Neural crest cell (in vitro differentiated cells): ENCODE results near the gene CCDC30. TPM values are rescaled to one million over a fixed set of nuclear protein-coding genes. Genes with fewer than 3 reads are reported as not detected.

Experiments used
- DNase-seq: peaks from one replicate; pipeline ENCODE4 v3.0.0; 2021; ENCODE audit warnings: low read depth, mixed read lengths, low spot score
- H3K27ac Mint-ChIP-seq: one replicate; pipeline ENCODE4 v1.8.0; 2021; ENCODE audit warnings: mild to moderate bottlenecking, mixed read lengths; ENCODE audit not compliant: unreplicated experiment
- H3K27me3 Mint-ChIP-seq: 2 replicates; pipeline ENCODE4 v1.8.0; 2021; ENCODE audit warnings: low read depth, mild to moderate bottlenecking, mixed read lengths
- H3K36me3 Mint-ChIP-seq: 2 replicates; pipeline ENCODE4 v1.8.0; 2021; ENCODE audit warnings: low read depth, mild to moderate bottlenecking, mixed read lengths
- H3K4me1 Mint-ChIP-seq: 2 replicates; pipeline ENCODE4 v1.8.0; 2021; ENCODE audit warnings: mixed read lengths
- H3K4me3 Mint-ChIP-seq: one replicate; pipeline ENCODE4 v1.8.0; 2021; ENCODE audit warnings: mild to moderate bottlenecking, mixed read lengths
- H3K9me3 Mint-ChIP-seq: 2 replicates; pipeline ENCODE4 v1.8.0; 2021; ENCODE audit warnings: mixed read lengths
- CTCF ChIP-seq: fragments of 200-600 bp; sonication (generic); conservative IDR thresholded peaks from 2 replicates; pipeline ENCODE4 v1.5.0; 2021; ENCODE audit warnings: antibody characterized with exemption, mild to moderate bottlenecking
- total RNA-seq: library from RNA; stranded (reverse); gene quantifications from 2 replicates; pipeline ENCODE4 v1.2.1, GENCODE V29; 2021

Gene CCDC30
- total RNA-seq, 1 donor from 2014 or later, result 6.9 TPM

- Mint-ChIP-seq H3K4me3 (no peak overlapping the region), H3K27me3 (no peaks in the 10 kb centered on the region), H3K9me3 (peaks cover 10% of the 10 kb centered on the region), H3K27ac (no peak overlapping the region), H3K4me1 (peaks cover 7% of the 10 kb centered on the region), H3K36me3 (peaks cover 15% of the 10 kb centered on the region)
- no peak for TF ChIP-seq CTCF
- DNase-seq, result no peak
Measured at GRCh38 chr1:42524330-42524729, 61.2 kb downstream of the CCDC30 start.

GRCh38 chr1:42529724-42530181, 66.7 kb downstream of the CCDC30 start:
- no peak for DNase-seq
- Mint-ChIP-seq H3K9me3 (no peaks in the 10 kb centered on the region), H3K4me3 (no peak overlapping the region), H3K27ac (no peak overlapping the region), H3K36me3 (no peaks in the 10 kb centered on the region), H3K4me1 (peaks cover 7% of the 10 kb centered on the region), H3K27me3 (no peaks in the 10 kb centered on the region)
- TF ChIP-seq CTCF, result no peak

- DNase-seq, result no peak
- H3K27me3 Mint-ChIP-seq, result no peaks in the 10 kb centered on the region
- no peak for TF ChIP-seq CTCF
- H3K27ac Mint-ChIP-seq, result no peak overlapping the region
- no peaks in the 10 kb centered on the region for H3K36me3 Mint-ChIP-seq
- no peaks in the 10 kb centered on the region for H3K9me3 Mint-ChIP-seq
- no peak overlapping the region for H3K4me3 Mint-ChIP-seq
- H3K4me1 Mint-ChIP-seq, result peaks cover 2% of the 10 kb centered on the region
Measured at GRCh38 chr1:42531043-42531442, 68.0 kb downstream of the CCDC30 start.

- Mint-ChIP-seq H3K27ac (no peak overlapping the region), H3K4me1 (no peaks in the 10 kb centered on the region), H3K9me3 (no peaks in the 10 kb centered on the region), H3K36me3 (peaks cover 4% of the 10 kb centered on the region), H3K4me3 (no peak overlapping the region), H3K27me3 (no peaks in the 10 kb centered on the region)
- DNase-seq, result no peak
- TF ChIP-seq CTCF, result no peak
Measured at GRCh38 chr1:42533101-42533863, 70.2 kb downstream of the CCDC30 start.

GRCh38 chr1:42541104-42541503, 78.0 kb downstream of the CCDC30 start:
- Mint-ChIP-seq H3K27me3 (no peaks in the 10 kb centered on the region), H3K4me3 (no peak overlapping the region), H3K27ac (no peak overlapping the region), H3K4me1 (no peaks in the 10 kb centered on the region), H3K9me3 (no peaks in the 10 kb centered on the region), H3K36me3 (peaks cover 6% of the 10 kb centered on the region)
- no peak for DNase-seq
- TF ChIP-seq CTCF, result no peak
